Measurements from ENCODE around the gene SPTLC2.

The SPTLC2 gene

DNA sequence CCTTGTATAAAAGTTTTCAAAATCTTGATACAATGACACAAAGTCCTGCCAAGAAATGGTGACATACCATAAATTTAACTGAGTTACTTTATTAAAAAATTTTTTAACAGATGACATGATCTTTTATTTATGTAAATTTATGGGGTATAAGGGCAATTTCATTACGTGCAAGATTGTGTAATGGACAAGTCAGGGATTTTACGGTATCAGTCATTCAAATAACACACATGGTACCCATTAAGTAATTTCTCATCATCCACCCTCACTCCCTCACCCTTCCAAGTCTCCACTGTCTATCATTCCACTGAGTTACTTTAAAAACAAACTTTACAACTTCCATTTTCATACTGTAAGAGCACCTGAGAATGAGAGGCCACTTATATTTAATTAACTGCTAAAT lies 37.4 kb downstream of the SPTLC2 start:
- TF ChIP-seq, protein P1, sequence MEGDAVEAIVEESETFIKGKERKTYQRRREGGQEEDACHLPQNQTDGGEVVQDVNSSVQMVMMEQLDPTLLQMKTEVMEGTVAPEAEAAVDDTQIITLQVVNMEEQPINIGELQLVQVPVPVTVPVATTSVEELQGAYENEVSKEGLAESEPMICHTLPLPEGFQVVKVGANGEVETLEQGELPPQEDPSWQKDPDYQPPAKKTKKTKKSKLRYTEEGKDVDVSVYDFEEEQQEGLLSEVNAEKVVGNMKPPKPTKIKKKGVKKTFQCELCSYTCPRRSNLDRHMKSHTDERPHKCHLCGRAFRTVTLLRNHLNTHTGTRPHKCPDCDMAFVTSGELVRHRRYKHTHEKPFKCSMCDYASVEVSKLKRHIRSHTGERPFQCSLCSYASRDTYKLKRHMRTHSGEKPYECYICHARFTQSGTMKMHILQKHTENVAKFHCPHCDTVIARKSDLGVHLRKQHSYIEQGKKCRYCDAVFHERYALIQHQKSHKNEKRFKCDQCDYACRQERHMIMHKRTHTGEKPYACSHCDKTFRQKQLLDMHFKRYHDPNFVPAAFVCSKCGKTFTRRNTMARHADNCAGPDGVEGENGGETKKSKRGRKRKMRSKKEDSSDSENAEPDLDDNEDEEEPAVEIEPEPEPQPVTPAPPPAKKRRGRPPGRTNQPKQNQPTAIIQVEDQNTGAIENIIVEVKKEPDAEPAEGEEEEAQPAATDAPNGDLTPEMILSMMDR (IDR thresholded peaks at IDR 0.05; ENCODE audit: insufficient read depth, missing control alignments) = no peak
- no peak for FAIRE-seq
- no peak for DNase-seq (ENCODE audit: insufficient read length, low spot score)

DNA sequence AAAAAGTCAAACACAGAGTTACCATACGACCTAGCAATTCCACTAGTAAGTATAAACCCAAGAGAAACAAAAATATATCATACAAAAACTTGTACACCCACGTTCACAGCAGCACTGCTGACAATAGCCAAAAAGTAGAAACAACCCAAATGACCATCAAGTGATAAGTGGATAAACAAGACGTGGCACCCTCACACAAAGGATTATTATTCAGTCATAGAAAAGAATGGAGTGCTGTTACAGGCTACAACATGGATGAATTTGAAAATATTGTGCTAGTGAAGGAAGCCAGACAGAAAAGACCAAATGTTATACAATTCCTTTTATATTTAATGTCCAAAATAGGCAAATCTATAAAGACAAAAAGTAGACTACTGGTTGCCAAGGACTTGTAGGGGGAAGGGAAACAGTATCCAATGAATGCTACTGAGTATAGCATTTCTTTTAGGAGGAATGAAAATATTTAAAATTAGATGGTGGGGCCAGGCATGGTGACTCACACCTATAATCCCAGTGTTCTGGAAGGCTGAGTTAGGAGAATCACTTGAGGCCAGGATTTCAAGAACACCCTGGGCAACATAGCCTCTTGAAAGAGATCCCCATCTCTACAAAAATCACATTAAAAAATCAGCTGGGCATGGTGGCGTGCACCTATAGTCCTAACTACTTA lies 41.9 kb downstream of the SPTLC2 start:
- FAIRE-seq = no peak
- TF ChIP-seq, protein P1 (IDR thresholded peaks at IDR 0.05; ENCODE audit: insufficient read depth, missing control alignments) = no peak

DNA sequence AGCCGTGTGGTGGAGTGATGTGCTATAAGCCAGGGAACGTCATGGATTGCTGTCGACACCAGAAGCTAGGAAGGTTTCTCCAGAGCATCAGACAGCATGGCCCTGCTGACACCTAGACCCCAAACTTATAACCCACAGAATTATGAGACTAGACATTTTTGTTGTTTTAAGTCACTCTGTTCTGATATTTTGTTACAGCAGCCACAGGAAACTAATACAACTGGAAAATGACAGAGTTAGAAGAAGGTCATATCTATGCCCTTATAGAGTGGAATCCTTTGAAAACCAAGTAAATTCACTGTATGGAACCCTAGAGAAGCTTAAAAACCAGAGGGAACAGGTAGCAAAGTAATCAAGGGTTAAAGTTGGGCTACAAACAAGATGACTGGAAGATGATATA lies 42.5 kb downstream of the SPTLC2 start:
- TF ChIP-seq, protein P1 (IDR thresholded peaks at IDR 0.05; ENCODE audit: insufficient read depth, missing control alignments) = no peak
- DNase-seq (ENCODE audit: insufficient read length, low spot score) (no peak), FAIRE-seq (no peak)

More for the DNA sequence above, 41.9 kb downstream of the SPTLC2 start:
- no peak for DNase-seq (ENCODE audit: insufficient read length, low spot score)

DNA sequence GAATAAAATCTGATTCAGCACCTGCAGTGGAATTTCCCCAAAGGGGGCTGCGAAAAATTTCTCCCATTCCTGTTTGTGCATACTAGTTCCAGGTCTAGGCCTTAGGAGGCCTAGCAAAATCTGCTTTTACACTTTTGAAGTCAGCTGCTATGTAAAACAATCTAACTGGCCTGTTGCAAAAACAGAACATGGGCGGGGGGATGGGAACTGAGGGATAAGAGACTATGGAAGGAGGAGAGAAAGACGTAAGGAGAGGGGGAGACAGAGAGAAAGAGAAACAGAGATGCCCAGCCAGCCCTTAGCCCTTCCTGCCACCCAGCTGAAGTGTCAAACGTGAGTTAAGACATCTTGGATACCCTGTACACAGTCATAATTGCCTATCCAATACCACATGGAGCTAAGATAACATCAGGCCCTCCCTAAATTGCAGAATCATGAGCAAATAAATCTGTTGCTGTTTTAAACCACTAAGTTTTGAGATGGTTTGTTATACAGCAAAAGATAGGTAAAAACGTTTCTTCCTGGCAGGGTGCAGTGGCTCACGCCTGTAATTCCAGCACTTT lies 45.6 kb downstream of the SPTLC2 start:
- DNase-seq (ENCODE audit: insufficient read length, low spot score) (no peak), FAIRE-seq (no peak)
- TF ChIP-seq, protein P1 (IDR thresholded peaks at IDR 0.05; ENCODE audit: insufficient read depth, missing control alignments) = no peak

DNA sequence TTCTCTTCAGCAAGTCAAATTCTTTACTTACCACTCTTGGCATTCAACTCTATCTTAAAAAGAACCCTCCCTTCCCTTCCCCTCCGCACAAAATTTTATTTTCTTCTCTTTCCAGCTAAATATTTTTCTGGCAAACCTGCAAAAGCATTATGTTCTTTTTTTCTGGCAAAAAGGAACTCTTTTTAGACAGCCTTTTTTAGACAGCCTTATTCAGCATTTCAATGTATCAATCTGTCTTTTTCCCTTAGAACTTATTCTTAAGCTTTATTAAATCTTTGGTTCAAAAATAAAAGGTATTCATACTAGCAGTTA lies 50.5 kb downstream of the SPTLC2 start:
- TF ChIP-seq, protein P1 (IDR thresholded peaks at IDR 0.05; ENCODE audit: insufficient read depth, missing control alignments) = no peak
- no peak for FAIRE-seq

DNA sequence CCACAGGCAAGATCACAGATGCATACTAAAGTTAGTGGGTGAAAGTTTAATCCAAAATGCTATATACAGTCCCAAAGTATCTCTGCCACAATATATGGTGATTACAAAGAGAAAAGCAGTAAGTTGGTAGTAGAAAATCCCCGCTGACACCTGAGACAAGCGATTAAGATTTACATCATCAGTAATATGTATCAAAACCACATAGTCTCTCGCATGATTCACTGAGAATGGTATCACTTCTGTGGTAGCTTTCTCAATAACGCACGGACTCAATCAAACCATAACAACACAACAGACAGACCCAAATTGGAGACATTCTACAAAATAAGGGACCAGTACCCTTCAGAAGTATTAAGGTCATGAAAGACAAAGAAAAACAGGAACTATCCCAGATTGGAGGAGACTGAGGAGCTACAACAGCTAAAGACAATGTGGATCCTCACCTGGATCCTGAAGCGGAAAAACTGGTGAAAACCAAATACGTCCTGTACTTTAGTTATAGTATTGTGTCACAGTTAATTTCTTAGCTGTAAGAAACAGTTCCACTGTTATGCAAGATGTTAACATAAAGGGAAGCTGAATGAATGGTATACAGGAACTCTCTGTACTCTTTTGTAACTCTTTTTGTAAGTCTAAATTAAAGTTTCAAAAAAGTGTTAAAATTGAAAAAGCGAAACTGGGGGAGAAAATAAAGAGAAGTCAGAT lies 51.0 kb downstream of the SPTLC2 start:
- no peak for FAIRE-seq
- TF ChIP-seq, protein P1 (IDR thresholded peaks at IDR 0.05; ENCODE audit: insufficient read depth, missing control alignments) = no peak
- no peak for DNase-seq (ENCODE audit: insufficient read length, low spot score)

More for the DNA sequence above, 50.5 kb downstream of the SPTLC2 start:
- no peak for DNase-seq (ENCODE audit: insufficient read length, low spot score)

DNA sequence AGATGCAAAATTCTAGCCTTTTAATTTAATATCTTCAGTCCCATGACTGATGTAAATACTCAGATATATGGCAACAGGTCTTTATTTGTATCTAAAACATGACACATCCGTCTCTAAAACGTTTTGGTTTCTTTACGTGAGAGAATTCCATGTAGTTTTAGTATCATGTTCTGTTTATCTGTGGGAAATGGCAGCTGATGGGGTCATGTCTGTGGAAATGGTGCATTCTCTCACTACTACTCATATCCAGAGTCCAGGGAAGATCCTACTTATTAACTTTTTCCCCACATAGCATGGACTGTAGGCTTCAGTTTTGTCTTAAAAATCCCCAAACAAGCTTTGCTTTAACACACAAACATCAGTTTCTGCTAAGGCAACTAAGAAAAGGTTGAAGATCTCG lies 53.8 kb downstream of the SPTLC2 start:
- DNase-seq (ENCODE audit: insufficient read length, low spot score) (no peak), FAIRE-seq (no peak)
- TF ChIP-seq, protein P1 (IDR thresholded peaks at IDR 0.05; ENCODE audit: insufficient read depth, missing control alignments) = no peak

Data from D721Med (cell line).